Loucy (cell line): ENCODE results near the gene CSNK1G1.
"Not testable (repeated sequence)": the region's sequence is repeated elsewhere in the genome, so short reads cannot be mapped to it uniquely, and the experiment has no call there.

ENCODE experiments used
- H2AFZ ChIP-seq: fragments of 200-600 bp; sonication (generic); 2 replicates; pipeline ENCODE4 v1.6.0; 2016; ENCODE audit warnings: antibody characterized with exemption, mild to moderate bottlenecking, low read length, moderate library complexity
- H3F3A ChIP-seq: fragments of 200-600 bp; 2 replicates; pipeline ENCODE4 v1.6.0; 2016; ENCODE audit warnings: antibody characterized with exemption, low read depth, mild to moderate bottlenecking
- H3K27me3 ChIP-seq: fragments of 200-600 bp; sonication (generic); 2 replicates; pipeline ENCODE4 v1.6.1; 2014; ENCODE audit warnings: low read length, mild to moderate bottlenecking; ENCODE audit not compliant: insufficient read depth, poor library complexity, severe bottlenecking
- H3K36me3 ChIP-seq: fragments of 200-600 bp; sonication (generic); 2 replicates; pipeline ENCODE4 v1.6.1; 2016; ENCODE audit warnings: low read length; ENCODE audit not compliant: insufficient read depth
- H3K4me1 ChIP-seq: fragments of 200-600 bp; sonication (generic); 2 replicates; pipeline ENCODE4 v1.5.1; 2014; ENCODE audit warnings: low read length, mild to moderate bottlenecking; ENCODE audit not compliant: insufficient read depth, poor library complexity, severe bottlenecking
- H3K4me2 ChIP-seq: fragments of 200-600 bp; sonication (generic); 2 replicates; pipeline ENCODE4 v1.6.0; 2014; ENCODE audit warnings: antibody characterized with exemption, low read length, low read depth, mild to moderate bottlenecking; ENCODE audit not compliant: poor library complexity, severe bottlenecking
- H3K4me3 ChIP-seq: fragments of 200-600 bp; sonication (generic); 2 replicates; pipeline ENCODE4 v1.5.1; 2014; ENCODE audit warnings: low read length, mild to moderate bottlenecking, mixed read lengths; ENCODE audit not compliant: poor library complexity, severe bottlenecking
- H3K79me2 ChIP-seq: fragments of 200-600 bp; sonication (generic); 2 replicates; pipeline ENCODE4 v1.6.1; 2014; ENCODE audit warnings: low read length; ENCODE audit not compliant: insufficient read depth
- H3K9ac ChIP-seq: fragments of 200-600 bp; sonication (generic); 2 replicates; pipeline ENCODE4 v1.6.0; 2014; ENCODE audit warnings: mild to moderate bottlenecking, low read depth, low read length, moderate library complexity; ENCODE audit not compliant: poor library complexity, severe bottlenecking
- H3K9me2 ChIP-seq: fragments of 200-600 bp; sonication (generic); replicated peaks from 2 replicates; pipeline ENCODE4 v1.6.1; 2016; ENCODE audit warnings: low read depth, low read length, mixed read lengths
- H3K9me3 ChIP-seq: fragments of 200-600 bp; sonication (generic); 2 replicates; pipeline ENCODE4 v1.6.1; 2014; ENCODE audit warnings: mild to moderate bottlenecking, antibody characterized with exemption, low read length, low read depth; ENCODE audit not compliant: insufficient read depth
- H4K20me1 ChIP-seq: fragments of 200-600 bp; sonication (generic); 2 replicates; pipeline ENCODE4 v1.6.0; 2014; ENCODE audit warnings: antibody characterized with exemption, low read length, mild to moderate bottlenecking; ENCODE audit not compliant: insufficient read depth, poor library complexity, severe bottlenecking
- CTCF ChIP-seq: fragments of 200-600 bp; sonication (generic); conservative IDR thresholded peaks from 2 replicates; pipeline ENCODE4 v1.5.1; 2014; ENCODE audit warnings: mild to moderate bottlenecking, antibody characterized with exemption, low read length
- EZH2phosphoT487 ChIP-seq: fragments of 200-600 bp; IDR thresholded peaks from 2 replicates; pipeline ENCODE4 v1.6.1; 2018; ENCODE audit warnings: antibody characterized with exemption, mild to moderate bottlenecking, moderate library complexity, borderline replicate concordance

CSNK1G1 gene

DNA sequence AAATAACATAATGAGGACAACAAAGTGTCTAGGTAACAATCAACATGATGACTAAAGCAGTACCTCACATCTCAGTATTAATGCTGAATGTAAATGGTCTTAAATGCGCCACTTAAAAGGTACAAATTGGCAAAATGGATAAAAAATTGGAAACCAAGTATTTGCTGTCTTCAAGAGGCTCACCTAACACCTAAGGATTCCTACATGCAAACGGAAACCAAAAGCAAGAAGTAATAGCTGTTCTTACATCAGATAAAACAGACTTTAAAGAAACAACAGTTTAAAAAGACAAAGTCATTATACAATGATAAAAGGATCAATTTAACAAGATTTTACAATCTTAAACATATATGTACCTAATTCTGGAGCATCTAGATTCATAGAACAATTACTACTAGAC is 22.5 kb downstream of the CSNK1G1 start:
- H3K4me3 ChIP-seq: no peak overlapping the region
- peaks cover 56% of the 10 kb centered on the region for H3K79me2 ChIP-seq
- H3K9ac ChIP-seq: no peak overlapping the region
- H3F3A ChIP-seq: 0 out of 2 replicates have a peak, but pooled peaks cover 3% of the 10 kb centered on the region
- H2AFZ ChIP-seq: no peak overlapping the region
- H3K9me2 ChIP-seq: no peaks in the 10 kb centered on the region
- no peaks in the 10 kb centered on the region for H3K27me3 ChIP-seq
- H3K4me1 ChIP-seq: peaks cover 26% of the 10 kb centered on the region
- peaks cover 5% of the 10 kb centered on the region; the same call in 1 of the 2 replicates for H3K36me3 ChIP-seq
- no peak for TF ChIP-seq EZH2phosphoT487
- no peak for TF ChIP-seq CTCF
- H3K9me3 ChIP-seq: no peaks in the 10 kb centered on the region
- H3K4me2 ChIP-seq: no peak overlapping the region
- peaks cover 5% of the 10 kb centered on the region for H4K20me1 ChIP-seq

DNA sequence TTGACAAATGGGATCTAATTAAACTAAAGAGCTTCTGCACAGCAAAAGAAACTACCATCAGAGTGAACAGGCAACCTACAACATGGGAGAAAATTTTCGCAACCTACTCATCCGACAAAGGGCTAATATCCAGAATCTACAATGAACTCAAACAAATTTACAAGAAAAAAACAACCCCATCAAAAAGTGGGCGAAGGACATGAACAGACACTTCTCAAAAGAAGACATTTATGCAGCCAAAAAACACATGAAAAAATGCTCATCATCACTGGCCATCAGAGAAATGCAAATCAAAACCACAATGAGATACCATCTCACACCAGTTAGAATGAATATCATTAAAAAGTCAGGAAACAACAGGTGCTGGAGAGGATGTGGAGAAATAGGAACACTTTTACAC is 24.3 kb downstream of the CSNK1G1 start:
- H3K4me2 ChIP-seq, H2AFZ ChIP-seq, H3K9me3 ChIP-seq, H3K9ac ChIP-seq, H3K4me3 ChIP-seq, H4K20me1 ChIP-seq, H3F3A ChIP-seq, H3K27me3 ChIP-seq, H3K36me3 ChIP-seq, H3K9me2 ChIP-seq: not testable (repeated sequence)
- Histone ChIP-seq H3K79me2 (peaks cover 39% of the 10 kb centered on the region), H3K4me1 (peaks cover 25% of the 10 kb centered on the region)

GRCh38 chr15:64326975-64327374 is 29.0 kb downstream of the CSNK1G1 start:
- H3K9ac ChIP-seq, H3K27me3 ChIP-seq, H3K36me3 ChIP-seq, H3K4me3 ChIP-seq, H3K4me2 ChIP-seq, H3K9me3 ChIP-seq, H3K9me2 ChIP-seq, H3K4me1 ChIP-seq, H2AFZ ChIP-seq, H3F3A ChIP-seq: not testable (repeated sequence)
- H4K20me1 ChIP-seq: peaks cover 15% of the 10 kb centered on the region
- peaks cover 43% of the 10 kb centered on the region for H3K79me2 ChIP-seq

DNA sequence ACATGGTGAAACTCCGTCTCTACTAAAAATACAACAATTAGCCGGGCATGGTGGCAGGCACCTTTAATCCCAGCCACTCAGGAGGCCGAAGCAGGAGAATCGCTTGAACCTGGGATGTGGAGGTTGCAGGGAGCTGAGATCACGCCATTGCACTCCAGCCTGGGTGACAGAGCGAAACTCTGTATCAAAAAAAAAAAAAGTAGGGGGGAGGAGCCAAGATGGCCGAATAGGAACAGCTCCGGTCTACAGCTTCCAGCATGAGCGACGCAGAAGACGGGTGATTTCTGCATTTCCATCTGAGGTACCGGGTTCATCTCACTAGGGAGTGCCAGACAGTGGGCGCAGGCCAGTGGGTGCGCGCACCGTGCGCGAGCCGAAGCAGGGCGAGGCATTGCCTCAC is 29.5 kb downstream of the CSNK1G1 start:
- H3K9ac ChIP-seq, H3K27me3 ChIP-seq, H3K9me3 ChIP-seq, H3K9me2 ChIP-seq, H3F3A ChIP-seq, H3K36me3 ChIP-seq, H2AFZ ChIP-seq, H3K4me2 ChIP-seq, H3K4me3 ChIP-seq: not testable (repeated sequence)
- Histone ChIP-seq H4K20me1 (peaks cover 16% of the 10 kb centered on the region), H3K4me1 (peaks cover 11% of the 10 kb centered on the region), H3K79me2 (peaks cover 48% of the 10 kb centered on the region)
